Esophagus mucosa (tissue), 1 donor: ENCODE measurements around the gene FOXRED1. TPM values are rescaled to one million over a fixed set of nuclear protein-coding genes. Genes with fewer than 3 reads are reported as not detected.

ENCODE experiments used
- ATAC-seq: fragments of 200-7000 bp; cut with Tn5 transposase; one replicate; pipeline ENCODE4 v1.9.1; 2020
- total RNA-seq: library from RNA; stranded (reverse); gene quantifications from one replicate; pipeline ENCODE4 v1.2.4, GENCODE V29; 2023
- donor health status: DM: yes; HTN: yes; CAD: no.

The FOXRED1 gene
- total RNA-seq, 1 donor from 2014 or later = 13.2 TPM

GRCh38 chr11:126312961-126313360 is 44.0 kb downstream of the FOXRED1 start:
- no peak for ATAC-seq

GRCh38 chr11:126313826-126314225 is 44.9 kb downstream of the FOXRED1 start:
- ATAC-seq = no peak

DNA sequence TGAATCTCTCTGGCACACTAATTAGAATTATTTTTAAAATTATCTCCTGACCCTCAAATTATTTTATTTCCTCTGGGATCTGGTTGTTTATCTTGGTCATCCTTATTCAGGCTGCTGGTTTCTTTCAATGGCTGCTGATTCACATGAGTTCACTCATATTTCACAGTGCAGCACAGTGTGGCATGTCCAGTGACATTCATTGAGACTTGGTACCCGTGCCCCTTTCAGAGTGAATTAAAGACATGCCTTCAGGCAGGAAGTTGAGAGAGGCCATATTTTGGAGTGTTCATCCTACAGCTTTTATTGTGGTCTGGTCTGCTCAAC is 48.4 kb downstream of the FOXRED1 start:
- ATAC-seq = no peak

DNA sequence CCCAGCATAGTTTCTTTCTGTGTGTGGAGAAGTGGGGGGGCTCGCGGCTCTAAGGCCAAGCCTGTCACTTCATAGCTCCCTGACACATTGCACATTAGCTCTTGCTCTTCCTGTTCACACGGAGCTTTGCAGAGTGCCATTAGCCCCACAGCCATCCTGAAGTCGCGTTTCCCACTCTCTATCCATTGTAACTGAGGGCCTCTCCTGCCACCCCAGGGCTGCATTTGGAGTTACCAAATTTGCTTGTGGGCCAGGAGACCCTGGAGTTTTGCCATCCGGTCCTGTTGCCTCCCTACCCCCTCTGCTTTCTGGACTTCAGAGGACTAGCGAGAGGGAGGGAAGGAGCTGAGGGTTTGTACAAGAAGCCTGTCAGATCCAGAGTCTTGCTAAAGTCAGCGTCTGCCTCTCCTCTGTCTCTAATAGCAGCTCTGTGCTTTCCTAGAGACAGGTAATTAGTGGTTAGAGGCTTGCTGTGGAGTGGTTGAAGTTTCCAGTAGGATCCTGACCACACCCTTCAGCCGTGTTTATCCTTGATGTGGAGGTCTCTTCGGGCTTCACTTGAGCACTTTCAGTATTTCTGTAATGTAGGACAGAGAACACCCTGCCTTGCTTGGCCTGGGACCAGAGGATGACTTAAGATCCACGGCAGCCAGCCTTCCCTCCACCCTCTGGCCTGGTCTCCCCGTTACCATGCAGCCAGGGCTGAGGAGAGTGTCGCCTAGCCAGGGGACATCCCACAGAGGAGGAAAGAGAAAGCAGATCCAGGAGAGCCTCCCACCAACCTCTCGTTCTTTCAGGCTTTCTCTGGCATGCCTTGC is 49.0 kb downstream of the FOXRED1 start:
- ATAC-seq = peak; percentile 48

DNA sequence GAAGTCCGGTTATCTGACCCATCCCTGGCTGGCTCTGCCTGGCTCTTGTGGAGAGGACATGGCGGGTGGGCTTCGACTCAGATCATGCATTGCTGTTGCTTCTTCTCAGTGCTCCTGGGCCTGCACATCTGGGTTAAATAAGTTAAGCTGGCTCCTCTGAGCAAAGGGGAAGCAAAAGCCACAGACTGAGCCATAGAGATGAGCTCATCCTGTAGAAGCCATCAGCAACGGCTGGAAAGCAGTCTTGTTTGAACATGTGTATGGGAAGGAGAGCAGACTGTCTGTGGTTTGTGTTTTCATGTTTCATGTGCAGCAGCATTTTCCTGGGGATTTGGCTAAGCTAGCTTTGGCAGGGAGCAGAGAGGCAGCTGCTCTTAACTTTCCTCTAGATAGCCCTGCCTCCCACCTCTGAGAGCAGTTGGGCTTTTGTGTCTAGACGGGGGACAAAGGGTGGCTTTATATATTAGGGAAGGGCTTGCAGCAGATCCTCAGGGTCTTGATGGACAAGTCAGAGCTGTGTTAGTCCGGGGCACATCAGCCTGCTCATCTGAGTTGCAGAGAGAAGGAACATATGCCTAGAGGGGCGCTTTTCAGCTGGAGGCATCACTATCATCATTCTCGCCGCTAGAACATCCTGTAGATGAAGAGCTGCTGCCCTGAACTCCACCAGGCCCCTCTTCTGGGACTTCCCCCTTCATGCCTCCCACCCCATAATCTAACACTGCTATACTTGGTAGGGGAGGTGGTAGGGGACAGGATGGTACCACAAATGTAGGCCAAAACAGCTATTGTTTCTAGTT is 49.8 kb downstream of the FOXRED1 start:
- ATAC-seq = peak; percentile 98

GRCh38 chr11:126319374-126319740 is 50.4 kb downstream of the FOXRED1 start:
- no peak for ATAC-seq

DNA sequence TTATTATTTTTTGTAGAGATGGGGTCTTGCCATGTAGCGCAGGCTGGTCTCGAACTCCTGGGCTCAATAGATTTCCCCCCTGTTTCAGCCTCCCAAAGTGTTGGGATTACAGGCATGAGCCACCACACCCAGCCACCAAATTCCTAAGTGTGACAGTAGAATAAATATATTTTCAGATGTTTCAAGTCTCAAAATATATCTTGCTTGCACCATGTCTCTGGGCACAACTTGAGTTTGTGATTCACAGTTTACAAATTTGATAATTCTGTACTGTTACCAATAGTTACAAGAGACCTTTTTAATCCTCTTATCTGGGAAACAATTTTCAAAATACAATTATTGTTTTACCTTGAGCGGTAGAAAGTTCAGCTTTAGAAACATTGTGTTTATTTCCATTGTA is 54.0 kb downstream of the FOXRED1 start:
- ATAC-seq = no peak

DNA sequence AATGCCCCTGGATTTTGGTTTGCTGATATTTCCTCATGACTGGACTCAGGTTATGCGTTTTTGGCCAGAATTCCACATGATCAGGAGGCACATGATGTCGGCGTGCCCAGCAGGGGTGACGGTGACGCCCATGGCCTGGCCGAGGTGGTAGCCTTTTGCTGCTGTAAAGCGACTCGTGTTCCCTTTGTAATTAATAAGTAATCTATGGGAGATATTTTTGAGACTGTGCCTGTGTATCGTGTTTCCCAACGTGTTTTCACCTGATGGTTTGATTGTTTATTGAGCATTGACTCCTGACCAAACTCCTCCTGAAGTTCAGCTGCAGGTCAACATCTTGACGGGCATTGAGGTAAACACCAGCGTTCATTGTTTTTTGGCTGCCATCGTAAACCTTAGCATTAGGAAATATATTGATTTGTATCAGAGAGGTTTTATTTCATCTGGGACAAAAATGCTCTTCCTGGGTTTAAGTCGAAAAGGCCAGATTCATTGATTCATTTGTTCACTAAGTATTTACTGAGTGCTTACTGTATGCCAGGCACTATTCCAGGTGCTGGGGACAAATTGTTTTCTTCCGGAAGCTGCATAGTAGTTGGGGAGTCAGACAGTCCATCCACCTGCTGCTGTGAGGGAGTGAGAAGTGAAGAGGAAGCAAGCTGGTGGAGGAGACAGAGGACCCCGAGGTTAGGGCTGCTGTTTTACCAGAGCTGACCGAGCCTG is 58.5 kb downstream of the FOXRED1 start:
- no peak for ATAC-seq

Other genes with a start within 250 kb of the FOXRED1 start
- gene CDON, start 206.3 kb upstream of the FOXRED1 start, total RNA-seq = 2.4 TPM
- gene RPUSD4, start 57.5 kb upstream of the FOXRED1 start, total RNA-seq = 18.3 TPM
- 6.6 TPM for gene FAM118B, start 57.4 kb upstream of the FOXRED1 start, total RNA-seq
- gene SRPRA, start 259 bp upstream of the FOXRED1 start, total RNA-seq = 49.0 TPM
- 5.8 TPM for gene TIRAP, start 13.9 kb downstream of the FOXRED1 start, total RNA-seq
- gene DCPS, start 34.9 kb downstream of the FOXRED1 start, total RNA-seq = 17.4 TPM
- gene ST3GAL4, start 86.5 kb downstream of the FOXRED1 start, total RNA-seq = 54.2 TPM